HCT116 (cell line): ENCODE results near the gene INF2.

Source experiments
- EGR1 ChIP-seq: IDR thresholded peaks from 2 replicates; pipeline ENCODE4 v1.6.1; 2012; ENCODE audit warnings: low read depth
- EZH2phosphoT487 ChIP-seq: fragments of 200-600 bp; IDR thresholded peaks from 2 replicates; pipeline ENCODE4 v1.6.1; 2018; ENCODE audit warnings: antibody characterized with exemption, borderline replicate concordance
- POLR2A ChIP-seq: IDR thresholded peaks from 2 replicates; pipeline ENCODE4 v1.7.0; 2011; ENCODE audit warnings: borderline replicate concordance; ENCODE audit not compliant: insufficient read depth, insufficient read length; ENCODE audit errors: extremely low read depth
- POLR2AphosphoS5 ChIP-seq: IDR thresholded peaks from 2 replicates; pipeline ENCODE4 v1.6.1; 2011; ENCODE audit warnings: mild to moderate bottlenecking, low read depth, low read length, moderate library complexity
- RAD21 ChIP-seq: IDR thresholded peaks from 2 replicates; pipeline ENCODE4 v1.6.1; 2012; ENCODE audit warnings: low read depth, mild to moderate bottlenecking
- SIN3A ChIP-seq: IDR thresholded peaks from 2 replicates; pipeline ENCODE4 v1.6.1; 2012; ENCODE audit warnings: low read depth
- ZNF274 ChIP-seq: fragments of 200-500 bp; sonication (Bioruptor generic); IDR thresholded peaks from 2 replicates; pipeline ENCODE4 v1.6.1; 2014; ENCODE audit warnings: mild to moderate bottlenecking, low read depth, low read length, inconsistent platforms
- TF ChIP-seq, protein P1 (sequence below), 3 experiments: fragments of 200-600 bp in 1 of 3; sonication (generic) in 1 of 3; IDR thresholded peaks in 2 of 3; conservative IDR thresholded peaks in 1 of 3; 2 replicates each; pipeline ENCODE4 v1.5.1; 2012 to 2017; ENCODE audit warnings: low read depth in 2 of 3, low read length in 2 of 3, antibody characterized with exemption in 1 of 3, borderline replicate concordance in 1 of 3, control low read depth in 1 of 3, mild to moderate bottlenecking in 1 of 3, mixed read lengths in 1 of 3, mixed run types in 1 of 3, moderate library complexity in 1 of 3; ENCODE audit not compliant: insufficient read depth in 1 of 3

DNA sequence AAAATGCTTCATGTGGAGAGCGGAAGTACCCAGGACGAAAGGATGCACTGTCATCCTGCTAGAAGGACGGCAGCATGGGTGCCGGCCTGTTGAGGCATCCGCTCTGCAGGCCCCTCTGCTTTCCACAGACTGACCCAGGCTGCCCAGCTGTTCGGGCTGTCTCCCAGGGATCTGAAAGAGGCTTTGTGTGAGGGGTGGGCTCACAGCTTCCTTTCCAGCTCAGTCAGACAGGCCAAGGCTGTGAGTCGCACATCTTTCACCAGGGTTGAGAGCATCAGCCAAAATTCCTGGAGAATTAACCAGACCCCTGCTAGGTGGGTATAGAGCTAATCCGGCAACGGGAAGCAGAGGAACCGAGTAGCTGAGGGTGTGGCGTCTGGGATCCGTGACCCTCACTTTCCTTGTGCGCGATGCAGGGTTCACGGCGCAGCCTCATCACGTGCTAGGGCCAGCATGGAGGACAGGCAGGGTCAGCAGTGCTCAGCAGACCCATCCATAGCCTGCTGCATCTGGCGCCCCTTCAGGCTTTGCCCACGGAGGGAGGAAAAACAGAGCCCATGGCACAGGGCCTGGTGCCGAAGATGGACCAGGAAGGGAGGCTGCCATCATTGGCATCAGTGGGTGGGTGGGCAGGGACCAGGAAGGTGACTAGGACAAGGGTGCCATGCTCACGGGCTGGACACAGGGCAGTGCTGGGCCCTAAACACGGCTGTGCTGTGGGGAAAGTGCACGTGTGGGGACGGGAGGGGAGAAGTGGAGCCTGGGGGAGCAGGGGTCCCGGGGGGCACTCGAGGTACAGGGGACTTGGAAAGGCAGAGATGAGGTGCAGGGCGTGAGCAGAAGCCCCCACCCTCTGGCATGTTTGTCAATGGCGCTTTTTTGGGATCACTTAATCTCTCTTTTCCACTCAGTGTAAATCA lies 54.3 kb downstream of the INF2 start:
- TF ChIP-seq, protein P1, sequence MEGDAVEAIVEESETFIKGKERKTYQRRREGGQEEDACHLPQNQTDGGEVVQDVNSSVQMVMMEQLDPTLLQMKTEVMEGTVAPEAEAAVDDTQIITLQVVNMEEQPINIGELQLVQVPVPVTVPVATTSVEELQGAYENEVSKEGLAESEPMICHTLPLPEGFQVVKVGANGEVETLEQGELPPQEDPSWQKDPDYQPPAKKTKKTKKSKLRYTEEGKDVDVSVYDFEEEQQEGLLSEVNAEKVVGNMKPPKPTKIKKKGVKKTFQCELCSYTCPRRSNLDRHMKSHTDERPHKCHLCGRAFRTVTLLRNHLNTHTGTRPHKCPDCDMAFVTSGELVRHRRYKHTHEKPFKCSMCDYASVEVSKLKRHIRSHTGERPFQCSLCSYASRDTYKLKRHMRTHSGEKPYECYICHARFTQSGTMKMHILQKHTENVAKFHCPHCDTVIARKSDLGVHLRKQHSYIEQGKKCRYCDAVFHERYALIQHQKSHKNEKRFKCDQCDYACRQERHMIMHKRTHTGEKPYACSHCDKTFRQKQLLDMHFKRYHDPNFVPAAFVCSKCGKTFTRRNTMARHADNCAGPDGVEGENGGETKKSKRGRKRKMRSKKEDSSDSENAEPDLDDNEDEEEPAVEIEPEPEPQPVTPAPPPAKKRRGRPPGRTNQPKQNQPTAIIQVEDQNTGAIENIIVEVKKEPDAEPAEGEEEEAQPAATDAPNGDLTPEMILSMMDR (IDR thresholded peaks at IDR 0.05 in 2 of 3, conservative IDR thresholded peaks at IDR 0.05 in 1 of 3; ENCODE audit: borderline replicate concordance in 1 of 3, insufficient read depth in 1 of 3, low read depth in 2 of 3, low read length in 2 of 3), result no peak
- TF ChIP-seq SIN3A (no peak), ZNF274 (no peak), POLR2A (no peak), POLR2AphosphoS5 (no peak), EZH2phosphoT487 (no peak), EGR1 (no peak), RAD21 (no peak)
